Measurements from ENCODE around the gene MED25. TPM values are rescaled to one million over a fixed set of nuclear protein-coding genes. Genes with fewer than 3 reads are reported as not detected.

The MED25 gene
- polyA plus RNA-seq, 4 donors, result 26.7 to 58.7 (median 41.2) TPM

DNA sequence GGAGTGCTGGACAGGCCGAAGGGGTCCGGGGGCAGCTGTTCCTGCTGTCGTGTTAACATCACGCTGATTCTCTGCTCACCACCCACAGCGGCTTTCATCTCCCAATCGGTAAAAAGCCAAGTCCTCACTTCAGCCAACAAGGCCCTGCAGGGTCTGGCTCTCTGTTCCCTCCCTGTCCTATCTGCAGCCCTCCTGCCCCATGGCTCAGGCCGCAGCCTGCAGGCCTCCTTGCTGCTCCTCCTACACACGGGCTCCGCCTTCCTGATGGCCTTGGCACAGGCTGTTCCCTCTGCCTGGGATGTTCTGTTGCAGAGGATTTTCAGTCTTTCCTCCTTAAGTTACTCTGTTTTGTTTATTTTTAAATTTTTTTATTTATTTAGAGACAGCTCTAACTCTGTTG lies 27.2 kb upstream of the MED25 start:
- FAIRE-seq (no peak), DNase-seq (no peak)
- 77 to 82% (median 80%) methylated on average over 9 of the region's 9 CpGs for WGBS, 3 donors
- no peak overlapping the region for H3K4me3 ChIP-seq (ENCODE audit: low read depth in 1 of 3, low read length in 3 of 3)
- peaks cover 12 to 92% (median 16%) of the 10 kb centered on the region in 3 donors for H3K36me3 ChIP-seq (ENCODE audit: control insufficient read depth in 3 of 3, insufficient read depth in 2 of 3, low read depth in 1 of 3, low read length in 3 of 3)
- no peaks in the 10 kb centered on the region for H3K4me1 ChIP-seq (ENCODE audit: control insufficient read depth in 3 of 3, insufficient read depth in 2 of 3, low read depth in 1 of 3, low read length in 2 of 3)
- no peaks in the 10 kb centered on the region for H3K27me3 ChIP-seq (ENCODE audit: control insufficient read depth in 3 of 3, insufficient read depth in 3 of 3, low read length in 3 of 3)
- no peak overlapping the region for H3K27ac ChIP-seq (ENCODE audit: low read depth in 1 of 3, low read length in 2 of 3)
- no peaks in the 10 kb centered on the region for H3K9me3 ChIP-seq (ENCODE audit: control insufficient read depth in 2 of 2, insufficient read depth in 1 of 2, low read depth in 1 of 2, low read length in 1 of 2)

DNA sequence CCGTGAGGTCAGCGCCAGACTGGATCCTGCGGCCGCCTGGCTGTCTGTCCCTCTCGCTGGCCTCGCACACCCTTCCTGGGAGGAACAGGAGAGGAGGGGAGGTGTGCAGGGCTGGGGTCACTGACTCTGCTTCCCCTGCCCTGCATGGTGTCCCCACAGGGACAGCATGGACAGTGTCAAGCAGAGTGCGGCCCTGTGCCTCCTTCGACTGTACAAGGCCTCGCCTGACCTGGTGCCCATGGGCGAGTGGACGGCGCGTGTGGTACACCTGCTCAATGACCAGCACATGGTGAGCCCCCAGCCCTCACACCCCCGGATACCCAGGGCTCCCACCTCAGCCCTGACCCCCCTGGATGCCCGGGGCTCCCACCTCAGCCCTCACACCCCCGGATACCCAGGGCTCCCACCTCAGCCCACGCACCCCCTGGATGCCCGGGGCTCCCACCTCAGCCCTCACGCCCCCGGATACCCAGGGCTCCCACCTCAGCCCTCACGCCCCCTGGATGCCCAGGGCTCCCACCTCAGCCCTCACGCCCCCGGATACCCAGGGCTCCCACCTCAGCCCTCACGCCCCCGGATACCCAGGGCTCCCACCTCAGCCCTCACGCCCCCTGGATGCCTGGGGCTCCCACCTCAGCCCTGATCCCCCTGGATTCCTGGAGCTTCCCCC lies 26.2 kb upstream of the MED25 start:
- no peak for FAIRE-seq
- H3K9me3 ChIP-seq (ENCODE audit: control insufficient read depth in 2 of 2, insufficient read depth in 1 of 2, low read depth in 1 of 2, low read length in 1 of 2), result no peaks in the 10 kb centered on the region
- no peaks in the 10 kb centered on the region for H3K27me3 ChIP-seq (ENCODE audit: control insufficient read depth in 3 of 3, insufficient read depth in 3 of 3, low read length in 3 of 3)
- H3K36me3 ChIP-seq (ENCODE audit: control insufficient read depth in 3 of 3, insufficient read depth in 2 of 3, low read depth in 1 of 3, low read length in 3 of 3), result peaks cover 10 to 93% (median 22%) of the 10 kb centered on the region in 3 donors
- 96 to 97% (median 97%) methylated on average over 15 to 26 of the region's 26 CpGs for WGBS, 3 donors
- no peak overlapping the region for H3K4me3 ChIP-seq (ENCODE audit: low read depth in 1 of 3, low read length in 3 of 3)
- H3K4me1 ChIP-seq (ENCODE audit: control insufficient read depth in 3 of 3, insufficient read depth in 2 of 3, low read depth in 1 of 3, low read length in 2 of 3), result no peaks in the 10 kb centered on the region
- no peak overlapping the region for H3K27ac ChIP-seq (ENCODE audit: low read depth in 1 of 3, low read length in 2 of 3)
- no peak for DNase-seq

DNA sequence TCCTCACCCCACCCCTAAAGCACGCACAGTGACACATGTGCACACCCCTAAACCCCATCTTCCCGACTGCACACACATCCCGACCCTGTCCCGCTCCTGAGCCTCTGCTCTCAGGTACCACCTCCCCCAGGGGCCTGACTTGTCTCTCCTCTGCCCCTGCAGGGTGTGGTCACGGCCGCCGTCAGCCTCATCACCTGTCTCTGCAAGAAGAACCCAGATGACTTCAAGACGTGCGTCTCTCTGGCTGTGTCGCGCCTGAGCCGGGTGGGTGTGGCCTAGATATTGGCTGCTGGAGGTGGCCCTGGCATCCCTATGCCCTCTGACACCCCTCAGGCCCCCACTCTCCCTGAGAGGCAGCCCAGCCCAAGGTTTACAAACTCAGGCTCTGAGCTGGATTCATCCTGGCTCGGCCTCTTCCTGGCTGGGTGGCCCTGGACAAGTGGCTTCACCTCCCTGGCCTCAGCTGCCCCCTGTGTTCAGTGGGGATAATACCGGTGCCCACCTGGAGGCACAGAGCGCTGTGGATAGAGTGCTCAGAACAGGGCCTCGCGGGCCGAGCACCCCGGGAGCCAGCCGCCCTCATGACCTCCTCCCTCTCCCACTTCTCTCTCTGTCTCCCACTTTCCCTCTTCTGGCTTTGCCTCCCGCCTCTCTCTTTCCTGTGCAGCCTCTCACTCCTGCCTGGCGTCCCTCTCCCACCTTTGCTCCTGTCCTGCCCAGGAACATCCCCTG lies 25.1 kb upstream of the MED25 start:
- Histone ChIP-seq H3K4me3 (ENCODE audit: low read depth in 1 of 3, low read length in 3 of 3) (no peak overlapping the region), H3K27ac (ENCODE audit: low read depth in 1 of 3, low read length in 2 of 3) (no peak overlapping the region), H3K9me3 (ENCODE audit: control insufficient read depth in 2 of 2, insufficient read depth in 1 of 2, low read depth in 1 of 2, low read length in 1 of 2) (no peaks in the 10 kb centered on the region), H3K4me1 (ENCODE audit: control insufficient read depth in 3 of 3, insufficient read depth in 2 of 3, low read depth in 1 of 3, low read length in 2 of 3) (no peaks in the 10 kb centered on the region), H3K27me3 (ENCODE audit: control insufficient read depth in 3 of 3, insufficient read depth in 3 of 3, low read length in 3 of 3) (no peaks in the 10 kb centered on the region), H3K36me3 (ENCODE audit: control insufficient read depth in 3 of 3, insufficient read depth in 2 of 3, low read depth in 1 of 3, low read length in 3 of 3) (peaks cover 10 to 90% (median 21%) of the 10 kb centered on the region in 3 donors)
- no peak for FAIRE-seq
- DNase-seq, result no peak
- WGBS, 3 donors, result 93 to 95% (median 94%) methylated on average over 22 of the region's 22 CpGs

DNA sequence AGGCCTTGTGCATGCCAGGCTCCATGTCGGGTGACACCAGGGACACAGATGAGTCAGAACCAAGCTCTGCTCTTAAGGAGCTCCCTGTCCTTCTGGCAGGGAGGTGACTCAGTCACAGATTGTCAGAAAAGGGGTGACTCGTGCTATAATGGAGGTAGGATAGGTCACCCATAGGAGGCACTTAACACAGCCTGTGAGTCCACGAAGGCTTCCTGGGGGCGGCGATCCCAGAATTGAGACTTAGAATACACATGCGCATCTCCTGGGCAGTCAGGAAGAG lies 24.6 kb upstream of the MED25 start:
- peaks cover 10 to 90% (median 25%) of the 10 kb centered on the region in 3 donors for H3K36me3 ChIP-seq (ENCODE audit: control insufficient read depth in 3 of 3, insufficient read depth in 2 of 3, low read depth in 1 of 3, low read length in 3 of 3)
- DNase-seq, result no peak
- no peaks in the 10 kb centered on the region for H3K4me1 ChIP-seq (ENCODE audit: control insufficient read depth in 3 of 3, insufficient read depth in 2 of 3, low read depth in 1 of 3, low read length in 2 of 3)
- no peaks in the 10 kb centered on the region for H3K9me3 ChIP-seq (ENCODE audit: control insufficient read depth in 2 of 2, insufficient read depth in 1 of 2, low read depth in 1 of 2, low read length in 1 of 2)
- H3K27ac ChIP-seq (ENCODE audit: low read depth in 1 of 3, low read length in 2 of 3), result no peak overlapping the region
- FAIRE-seq, result no peak
- no peaks in the 10 kb centered on the region for H3K27me3 ChIP-seq (ENCODE audit: control insufficient read depth in 3 of 3, insufficient read depth in 3 of 3, low read length in 3 of 3)
- no peak overlapping the region for H3K4me3 ChIP-seq (ENCODE audit: low read depth in 1 of 3, low read length in 3 of 3)
- 86 to 89% (median 86%) methylated on average over 6 of the region's 6 CpGs for WGBS, 3 donors

- Histone ChIP-seq H3K36me3 (ENCODE audit: control insufficient read depth in 3 of 3, insufficient read depth in 2 of 3, low read depth in 1 of 3, low read length in 3 of 3) (peaks cover 17 to 93% (median 30%) of the 10 kb centered on the region in 3 donors), H3K9me3 (ENCODE audit: control insufficient read depth in 2 of 2, insufficient read depth in 1 of 2, low read depth in 1 of 2, low read length in 1 of 2) (no peaks in the 10 kb centered on the region), H3K4me3 (ENCODE audit: low read depth in 1 of 3, low read length in 3 of 3) (no peak overlapping the region), H3K27me3 (ENCODE audit: control insufficient read depth in 3 of 3, insufficient read depth in 3 of 3, low read length in 3 of 3) (no peaks in the 10 kb centered on the region), H3K27ac (ENCODE audit: low read depth in 1 of 3, low read length in 2 of 3) (no peak overlapping the region), H3K4me1 (ENCODE audit: control insufficient read depth in 3 of 3, insufficient read depth in 2 of 3, low read depth in 1 of 3, low read length in 2 of 3) (no peaks in the 10 kb centered on the region)
- FAIRE-seq (no peak), DNase-seq (no peak)
- WGBS, 3 donors, result 96 to 98% (median 96%) methylated on average over 20 of the region's 20 CpGs
Observed at GRCh38 chr19:49795615-49796014, 22.5 kb upstream of the MED25 start.

- peaks cover 10 to 90% (median 25%) of the 10 kb centered on the region in 3 donors for H3K36me3 ChIP-seq (ENCODE audit: control insufficient read depth in 3 of 3, insufficient read depth in 2 of 3, low read depth in 1 of 3, low read length in 3 of 3)
- no peaks in the 10 kb centered on the region for H3K27me3 ChIP-seq (ENCODE audit: control insufficient read depth in 3 of 3, insufficient read depth in 3 of 3, low read length in 3 of 3)
- H3K27ac ChIP-seq (ENCODE audit: low read depth in 1 of 3, low read length in 2 of 3), result no peak overlapping the region
- FAIRE-seq, result no peak
- no peak overlapping the region for H3K4me3 ChIP-seq (ENCODE audit: low read depth in 1 of 3, low read length in 3 of 3)
- H3K4me1 ChIP-seq (ENCODE audit: control insufficient read depth in 3 of 3, insufficient read depth in 2 of 3, low read depth in 1 of 3, low read length in 2 of 3), result peaks cover 0 to 5% (median 0%) of the 10 kb centered on the region in 3 donors
- no peak for DNase-seq
- H3K9me3 ChIP-seq (ENCODE audit: control insufficient read depth in 2 of 2, insufficient read depth in 1 of 2, low read depth in 1 of 2, low read length in 1 of 2), result no peaks in the 10 kb centered on the region
- WGBS, 3 donors, result 93 to 97% (median 95%) methylated on average over 11 of the region's 11 CpGs
Observed at GRCh38 chr19:49798574-49798973, 19.5 kb upstream of the MED25 start.

DNA sequence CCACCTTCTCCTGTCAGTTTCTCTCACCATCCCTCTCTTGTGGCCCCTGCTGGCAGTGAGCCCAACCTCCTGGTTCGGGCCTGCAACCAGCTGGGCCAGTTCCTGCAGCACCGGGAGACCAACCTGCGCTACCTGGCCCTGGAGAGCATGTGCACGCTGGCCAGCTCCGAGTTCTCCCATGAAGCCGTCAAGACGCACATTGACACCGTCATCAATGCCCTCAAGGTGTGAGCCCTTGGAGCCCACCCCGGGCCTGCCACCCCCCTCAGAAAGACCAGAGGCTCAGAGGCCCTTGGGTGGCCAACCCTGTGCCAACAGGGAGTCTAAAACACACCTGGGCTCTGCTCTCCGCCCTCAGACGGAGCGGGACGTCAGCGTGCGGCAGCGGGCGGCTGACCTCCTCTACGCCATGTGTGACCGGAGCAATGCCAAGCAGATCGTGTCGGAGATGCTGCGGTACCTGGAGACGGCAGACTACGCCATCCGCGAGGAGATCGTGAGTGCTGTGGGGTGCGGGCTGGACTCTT lies 18.8 kb upstream of the MED25 start:
- Histone ChIP-seq H3K36me3 (ENCODE audit: control insufficient read depth in 3 of 3, insufficient read depth in 2 of 3, low read depth in 1 of 3, low read length in 3 of 3) (peaks cover 12 to 91% (median 25%) of the 10 kb centered on the region in 3 donors), H3K9me3 (ENCODE audit: control insufficient read depth in 2 of 2, insufficient read depth in 1 of 2, low read depth in 1 of 2, low read length in 1 of 2) (no peaks in the 10 kb centered on the region), H3K27me3 (ENCODE audit: control insufficient read depth in 3 of 3, insufficient read depth in 3 of 3, low read length in 3 of 3) (no peaks in the 10 kb centered on the region), H3K27ac (ENCODE audit: low read depth in 1 of 3, low read length in 2 of 3) (no peak overlapping the region), H3K4me3 (ENCODE audit: low read depth in 1 of 3, low read length in 3 of 3) (no peak overlapping the region), H3K4me1 (ENCODE audit: control insufficient read depth in 3 of 3, insufficient read depth in 2 of 3, low read depth in 1 of 3, low read length in 2 of 3) (peaks cover 0 to 5% (median 0%) of the 10 kb centered on the region in 3 donors)
- no peak for DNase-seq
- FAIRE-seq, result no peak
- 94 to 95% (median 95%) methylated on average over 27 to 28 of the region's 28 CpGs for WGBS, 3 donors

DNA sequence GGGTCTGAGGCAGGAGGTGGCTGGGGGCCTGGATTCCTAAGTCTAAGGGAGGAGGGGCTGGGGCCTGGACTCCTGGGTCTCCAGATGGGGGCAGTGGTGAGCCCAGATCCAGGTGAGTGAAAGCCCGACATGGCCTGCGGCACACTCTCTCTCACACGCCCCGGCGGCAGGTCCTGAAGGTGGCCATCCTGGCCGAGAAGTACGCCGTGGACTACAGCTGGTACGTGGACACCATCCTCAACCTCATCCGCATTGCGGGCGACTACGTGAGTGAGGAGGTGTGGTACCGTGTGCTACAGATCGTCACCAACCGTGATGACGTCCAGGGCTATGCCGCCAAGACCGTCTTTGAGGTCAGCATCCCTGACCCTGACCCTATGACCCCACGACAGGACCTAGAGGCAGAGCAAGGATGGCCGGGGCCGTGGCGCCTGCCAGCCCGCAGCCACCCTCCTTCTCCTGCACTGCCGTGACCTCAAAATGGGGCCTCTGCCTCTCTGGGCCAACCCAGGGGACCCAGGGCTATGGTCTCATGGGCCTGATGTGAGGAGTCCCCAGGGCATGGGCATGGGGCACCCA lies 18.2 kb upstream of the MED25 start:
- FAIRE-seq (no peak), DNase-seq (no peak)
- Histone ChIP-seq H3K36me3 (ENCODE audit: control insufficient read depth in 3 of 3, insufficient read depth in 2 of 3, low read depth in 1 of 3, low read length in 3 of 3) (peaks cover 12 to 90% (median 25%) of the 10 kb centered on the region in 3 donors), H3K27me3 (ENCODE audit: control insufficient read depth in 3 of 3, insufficient read depth in 3 of 3, low read length in 3 of 3) (no peaks in the 10 kb centered on the region), H3K9me3 (ENCODE audit: control insufficient read depth in 2 of 2, insufficient read depth in 1 of 2, low read depth in 1 of 2, low read length in 1 of 2) (no peaks in the 10 kb centered on the region), H3K4me1 (ENCODE audit: control insufficient read depth in 3 of 3, insufficient read depth in 2 of 3, low read depth in 1 of 3, low read length in 2 of 3) (peaks cover 0 to 5% (median 0%) of the 10 kb centered on the region in 3 donors), H3K4me3 (ENCODE audit: low read depth in 1 of 3, low read length in 3 of 3) (no peak overlapping the region), H3K27ac (ENCODE audit: low read depth in 1 of 3, low read length in 2 of 3) (no peak overlapping the region)
- WGBS, 3 donors, result 94 to 97% (median 96%) methylated on average over 25 of the region's 25 CpGs
